Tibial nerve (tissue), 4 donors: Measurements from ENCODE around the gene EYS. TPM values are rescaled to one million over a fixed set of nuclear protein-coding genes. Genes with fewer than 3 reads are reported as not detected.

Experiments
- DNase-seq, 2 donors: peaks; one replicate each; pipeline ENCODE4 v3.0.0-alpha.2; 2019; ENCODE audit warnings: low spot score in 2 of 2
- H3K27ac ChIP-seq, 4 donors: fragments of 200-600 bp; sonication (generic) in 3 of 4; one replicate each; pipeline ENCODE4 v1.5.1; 2017 to 2019; ENCODE audit warnings: mild to moderate bottlenecking in 1 of 4
- H3K27me3 ChIP-seq, 2 donors: fragments of 200-600 bp; sonication (generic) in 1 of 2; one replicate each; pipeline versions ENCODE4 v1.5.1 to v1.6.0; 2017 to 2019
- H3K36me3 ChIP-seq, 3 donors: fragments of 200-600 bp; sonication (generic); one replicate each; pipeline ENCODE4 v1.5.1; 2018 to 2019
- H3K4me1 ChIP-seq, 4 donors: fragments of 200-600 bp; sonication (generic) in 3 of 4; one replicate each; pipeline ENCODE4 v1.5.1; 2017 to 2019
- H3K4me3 ChIP-seq, 4 donors: fragments of 200-600 bp; sonication (generic) in 3 of 4; one replicate each; pipeline ENCODE4 v1.5.1; 2017 to 2019; ENCODE audit warnings: mild to moderate bottlenecking in 1 of 4, moderate library complexity in 1 of 4
- H3K9me3 ChIP-seq, 4 donors: fragments of 200-600 bp; sonication (generic) in 3 of 4; one replicate each; pipeline ENCODE4 v1.5.1; 2017 to 2019
- EP300 ChIP-seq, 2 donors: sonication (generic); formaldehyde crosslinking; IDR thresholded peaks; one replicate each; pipeline ENCODE4 v1.6.1; 2017; ENCODE audit warnings: antibody characterized with exemption in 2 of 2, mild to moderate bottlenecking in 1 of 2
- POLR2A ChIP-seq, 2 donors: fragments of 450-650 bp; IDR thresholded peaks; one replicate each; pipeline ENCODE4 v1.6.1; 2017; ENCODE audit warnings: antibody characterized with exemption in 2 of 2, mild to moderate bottlenecking in 2 of 2, moderate library complexity in 2 of 2
- WGBS, 2 donors: methylation state at CpG; one replicate each; pipeline ENCODE4 v1.1.5; 2018; 5-methylcytosine and 5-hydroxymethylcytosine counted together
- total RNA-seq, 4 donors: library from RNA; depleted of rRNA; stranded (reverse); fragments of >200 nt; gene quantifications; one replicate each; pipeline ENCODE4 v1.1.0, GENCODE V29; 2016
- TF ChIP-seq, protein P1 (sequence below), 5 experiments: fragments of 200-600 bp in 3 of 5; fragments of 450-650 bp in 2 of 5; sonication (generic) in 3 of 5; IDR thresholded peaks; one replicate each; pipeline ENCODE4 v1.5.1; 2016 to 2019; ENCODE audit warnings: antibody characterized with exemption in 5 of 5, mild to moderate bottlenecking in 3 of 5, moderate library complexity in 2 of 5

The EYS gene
- total RNA-seq, 4 donors from 2014 or later: under 0.01 to 4.5 (median 0.39) TPM; not detected in 1

DNA sequence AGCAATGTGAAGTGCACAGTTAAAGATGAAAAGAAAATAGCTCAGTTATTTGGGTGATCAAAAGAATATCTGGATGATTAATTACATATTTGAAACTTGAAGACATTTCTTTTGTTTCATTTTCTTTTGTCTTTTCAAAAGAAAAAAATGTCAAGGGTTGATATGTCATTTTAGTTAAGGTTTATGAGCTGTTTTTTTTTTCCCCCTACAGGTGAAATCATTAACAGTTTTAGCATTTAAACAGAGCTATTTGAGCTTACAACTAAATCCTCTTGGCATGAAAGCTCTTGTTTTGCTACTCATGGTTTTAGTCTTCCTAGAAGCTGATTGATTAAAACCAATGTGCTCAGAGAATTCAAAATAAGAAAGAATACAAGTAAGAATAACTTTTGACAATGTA is 1184.2 kb downstream of the EYS start:
- Histone ChIP-seq H3K4me3 (no peak overlapping the region), H3K4me1 (peaks cover 0 to 3% (median 0%) of the 10 kb centered on the region in 4 donors), H3K9me3 (no peaks in the 10 kb centered on the region), H3K27ac (no peak overlapping the region), H3K36me3 (no peaks in the 10 kb centered on the region), H3K27me3 (no peaks in the 10 kb centered on the region)
- DNase-seq: no peak
- TF ChIP-seq, protein P1, sequence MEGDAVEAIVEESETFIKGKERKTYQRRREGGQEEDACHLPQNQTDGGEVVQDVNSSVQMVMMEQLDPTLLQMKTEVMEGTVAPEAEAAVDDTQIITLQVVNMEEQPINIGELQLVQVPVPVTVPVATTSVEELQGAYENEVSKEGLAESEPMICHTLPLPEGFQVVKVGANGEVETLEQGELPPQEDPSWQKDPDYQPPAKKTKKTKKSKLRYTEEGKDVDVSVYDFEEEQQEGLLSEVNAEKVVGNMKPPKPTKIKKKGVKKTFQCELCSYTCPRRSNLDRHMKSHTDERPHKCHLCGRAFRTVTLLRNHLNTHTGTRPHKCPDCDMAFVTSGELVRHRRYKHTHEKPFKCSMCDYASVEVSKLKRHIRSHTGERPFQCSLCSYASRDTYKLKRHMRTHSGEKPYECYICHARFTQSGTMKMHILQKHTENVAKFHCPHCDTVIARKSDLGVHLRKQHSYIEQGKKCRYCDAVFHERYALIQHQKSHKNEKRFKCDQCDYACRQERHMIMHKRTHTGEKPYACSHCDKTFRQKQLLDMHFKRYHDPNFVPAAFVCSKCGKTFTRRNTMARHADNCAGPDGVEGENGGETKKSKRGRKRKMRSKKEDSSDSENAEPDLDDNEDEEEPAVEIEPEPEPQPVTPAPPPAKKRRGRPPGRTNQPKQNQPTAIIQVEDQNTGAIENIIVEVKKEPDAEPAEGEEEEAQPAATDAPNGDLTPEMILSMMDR (IDR thresholded peaks at IDR 0.05): no peak
- TF ChIP-seq POLR2A (IDR thresholded peaks at IDR 0.05) (no peak), EP300 (IDR thresholded peaks at IDR 0.05) (no peak)

DNA sequence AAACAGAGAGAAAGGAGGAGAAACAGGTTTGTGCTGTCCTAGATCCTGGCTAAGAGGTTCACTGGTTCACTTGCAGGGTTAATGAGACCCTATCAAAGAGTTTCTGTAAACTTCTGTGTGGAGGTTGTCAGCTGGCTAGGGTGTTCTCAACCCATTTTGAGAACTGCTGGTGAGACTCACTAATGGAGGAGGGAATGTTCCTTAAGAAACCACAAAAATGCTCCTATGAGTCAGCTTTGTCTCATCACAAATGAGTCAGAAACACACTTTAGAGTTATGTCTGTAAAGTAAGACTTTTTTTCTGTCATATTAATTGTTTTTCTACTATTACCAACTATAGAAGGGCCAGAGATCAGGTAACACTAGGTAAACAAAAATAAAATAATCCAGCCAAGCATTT is 1187.0 kb downstream of the EYS start:
- DNase-seq: no peak
- H3K9me3 ChIP-seq: no peaks in the 10 kb centered on the region
- H3K27me3 ChIP-seq: no peaks in the 10 kb centered on the region
- H3K4me1 ChIP-seq: peaks cover 0 to 3% (median 0%) of the 10 kb centered on the region in 4 donors
- H3K36me3 ChIP-seq: no peaks in the 10 kb centered on the region
- TF ChIP-seq, protein P1 (IDR thresholded peaks at IDR 0.05): no peak
- TF ChIP-seq POLR2A (IDR thresholded peaks at IDR 0.05): no peak
- TF ChIP-seq EP300 (IDR thresholded peaks at IDR 0.05): no peak
- H3K4me3 ChIP-seq: no peak overlapping the region
- H3K27ac ChIP-seq: peak overlapping the region in 2 of 4 donors; percentile 32 to 57

- TF ChIP-seq, protein P1 (IDR thresholded peaks at IDR 0.05): no peak
- no peak for TF ChIP-seq POLR2A (IDR thresholded peaks at IDR 0.05)
- TF ChIP-seq EP300 (IDR thresholded peaks at IDR 0.05): no peak
- Histone ChIP-seq H3K27me3 (no peaks in the 10 kb centered on the region), H3K27ac (no peak overlapping the region), H3K9me3 (no peaks in the 10 kb centered on the region), H3K4me1 (peaks cover 0 to 3% (median 0%) of the 10 kb centered on the region in 4 donors), H3K36me3 (no peaks in the 10 kb centered on the region), H3K4me3 (no peak overlapping the region)
- 91 to 94% methylated on average over 1 of the region's 1 CpG for WGBS, 2 donors
- no peak for DNase-seq
Measured at GRCh38 chr6:64516393-64516792, 1190.6 kb downstream of the EYS start.

DNA sequence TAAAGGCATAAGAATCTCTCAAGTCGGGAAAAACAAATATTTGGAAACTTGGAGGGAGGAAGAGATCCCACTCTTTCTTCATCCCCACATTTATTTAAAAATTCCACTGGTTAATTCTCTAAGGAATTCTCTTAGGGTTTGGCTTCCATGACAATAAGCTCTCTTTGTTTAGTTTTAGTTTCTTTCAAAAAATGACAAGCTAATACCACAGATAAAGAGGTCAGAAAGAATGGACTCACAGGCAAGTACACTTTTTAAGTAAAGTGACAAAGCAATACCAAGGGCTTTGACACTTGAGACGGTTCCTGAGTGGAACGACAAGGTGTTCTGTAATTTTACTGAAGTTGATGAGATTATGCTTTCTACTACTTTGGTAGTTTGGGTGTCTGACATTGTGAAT is 1199.4 kb downstream of the EYS start:
- H3K36me3 ChIP-seq: no peaks in the 10 kb centered on the region
- H3K9me3 ChIP-seq: no peaks in the 10 kb centered on the region
- H3K4me1 ChIP-seq: peaks cover 0 to 3% (median 0%) of the 10 kb centered on the region in 4 donors
- TF ChIP-seq EP300 (IDR thresholded peaks at IDR 0.05): no peak
- TF ChIP-seq, protein P1 (IDR thresholded peaks at IDR 0.05): no peak
- TF ChIP-seq POLR2A (IDR thresholded peaks at IDR 0.05): no peak
- no peak overlapping the region for H3K27ac ChIP-seq
- no peaks in the 10 kb centered on the region for H3K27me3 ChIP-seq
- H3K4me3 ChIP-seq: no peak overlapping the region
- no peak for DNase-seq
- WGBS, 2 donors: 50 to 55% methylated on average over 3 of the region's 3 CpGs

GRCh38 chr6:64505312-64505711 is 1201.7 kb downstream of the EYS start:
- Histone ChIP-seq H3K27me3 (no peaks in the 10 kb centered on the region), H3K4me1 (peaks cover 0 to 3% (median 0%) of the 10 kb centered on the region in 4 donors), H3K36me3 (no peaks in the 10 kb centered on the region), H3K27ac (no peak overlapping the region), H3K4me3 (no peak overlapping the region), H3K9me3 (no peaks in the 10 kb centered on the region)
- WGBS, 2 donors: 41 to 56% methylated on average over 4 of the region's 4 CpGs
- TF ChIP-seq EP300 (IDR thresholded peaks at IDR 0.05) (no peak), POLR2A (IDR thresholded peaks at IDR 0.05) (no peak)
- TF ChIP-seq, protein P1 (IDR thresholded peaks at IDR 0.05): peak in 1 of 5 experiments; percentile 21
- DNase-seq: no peak
